ENCODE results near the gene HECW1. TPM values are rescaled to one million over a fixed set of nuclear protein-coding genes. Genes with fewer than 3 reads are reported as not detected.
A peak's percentile ranks its signal among the peaks of the same experiment; 100 is the strongest.

HECW1 gene
- total and polyA plus RNA-seq, 2 of the 13 experiments (the other 11 are each of a cell fraction or from before 2014, with no cell fraction given) = not detected

DNA sequence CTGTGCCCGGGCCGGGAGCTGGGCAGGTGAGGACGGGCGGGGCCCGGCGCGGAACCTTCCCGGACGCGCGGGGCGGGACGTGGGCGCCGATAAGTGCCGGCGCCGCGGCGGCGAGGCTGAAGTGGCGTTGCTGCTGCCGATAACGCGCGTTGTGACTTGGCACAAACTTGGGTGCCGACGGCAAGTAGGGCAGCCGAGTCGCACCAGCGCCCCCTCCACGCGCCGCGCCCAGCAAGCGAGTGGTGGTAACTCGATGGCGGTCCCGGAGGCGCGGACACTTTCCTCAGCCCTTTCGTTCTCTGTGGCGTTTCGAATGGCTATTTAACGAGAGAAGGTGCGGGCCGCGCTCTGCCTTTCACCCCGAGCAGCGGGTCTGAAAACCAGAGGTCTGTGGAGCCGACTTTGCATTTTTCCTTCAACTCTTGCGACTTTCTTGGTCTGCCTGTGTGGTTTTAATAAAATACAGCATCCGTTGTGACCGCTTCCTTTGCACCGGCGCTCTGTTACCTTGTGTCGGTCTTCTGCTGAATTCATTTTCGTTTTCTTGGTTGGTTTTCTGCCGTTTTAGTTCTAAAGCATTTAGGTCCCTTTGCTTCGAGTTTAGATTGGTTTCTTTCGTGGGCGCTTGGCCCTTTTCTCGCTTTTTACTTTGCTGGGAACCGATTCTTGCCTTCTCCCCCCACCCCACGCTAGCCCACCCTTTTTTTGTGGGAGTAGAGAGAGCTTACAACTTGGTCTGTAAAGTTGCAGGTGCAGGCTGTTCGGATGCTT is 471.2 kb downstream of the HECW1 start (continued):
- TF ChIP-seq, protein P1, sequence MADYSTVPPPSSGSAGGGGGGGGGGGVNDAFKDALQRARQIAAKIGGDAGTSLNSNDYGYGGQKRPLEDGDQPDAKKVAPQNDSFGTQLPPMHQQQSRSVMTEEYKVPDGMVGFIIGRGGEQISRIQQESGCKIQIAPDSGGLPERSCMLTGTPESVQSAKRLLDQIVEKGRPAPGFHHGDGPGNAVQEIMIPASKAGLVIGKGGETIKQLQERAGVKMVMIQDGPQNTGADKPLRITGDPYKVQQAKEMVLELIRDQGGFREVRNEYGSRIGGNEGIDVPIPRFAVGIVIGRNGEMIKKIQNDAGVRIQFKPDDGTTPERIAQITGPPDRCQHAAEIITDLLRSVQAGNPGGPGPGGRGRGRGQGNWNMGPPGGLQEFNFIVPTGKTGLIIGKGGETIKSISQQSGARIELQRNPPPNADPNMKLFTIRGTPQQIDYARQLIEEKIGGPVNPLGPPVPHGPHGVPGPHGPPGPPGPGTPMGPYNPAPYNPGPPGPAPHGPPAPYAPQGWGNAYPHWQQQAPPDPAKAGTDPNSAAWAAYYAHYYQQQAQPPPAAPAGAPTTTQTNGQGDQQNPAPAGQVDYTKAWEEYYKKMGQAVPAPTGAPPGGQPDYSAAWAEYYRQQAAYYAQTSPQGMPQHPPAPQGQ (CRISPR knock-in tag; IDR thresholded peaks at IDR 0.05; ENCODE audit: borderline replicate concordance) = no peak
- peak; percentile 58 for TF ChIP-seq RBFOX2 (IDR thresholded peaks at IDR 0.05; ENCODE audit: low read depth, low read length)
- TF ChIP-seq, protein P2, sequence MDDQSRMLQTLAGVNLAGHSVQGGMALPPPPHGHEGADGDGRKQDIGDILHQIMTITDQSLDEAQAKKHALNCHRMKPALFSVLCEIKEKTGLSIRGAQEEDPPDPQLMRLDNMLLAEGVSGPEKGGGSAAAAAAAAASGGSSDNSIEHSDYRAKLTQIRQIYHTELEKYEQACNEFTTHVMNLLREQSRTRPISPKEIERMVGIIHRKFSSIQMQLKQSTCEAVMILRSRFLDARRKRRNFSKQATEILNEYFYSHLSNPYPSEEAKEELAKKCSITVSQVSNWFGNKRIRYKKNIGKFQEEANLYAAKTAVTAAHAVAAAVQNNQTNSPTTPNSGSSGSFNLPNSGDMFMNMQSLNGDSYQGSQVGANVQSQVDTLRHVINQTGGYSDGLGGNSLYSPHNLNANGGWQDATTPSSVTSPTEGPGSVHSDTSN (CRISPR knock-in tag; IDR thresholded peaks at IDR 0.05; ENCODE audit: borderline replicate concordance) = no peak
- no peak for TF ChIP-seq SOX13 (IDR thresholded peaks at IDR 0.05)
- 0 out of 4 replicates have a peak, but pooled peaks of 1 of the 2 experiments have one; percentile 9 for TF ChIP-seq SOX13 (CRISPR knock-in tag; conservative IDR thresholded peaks at IDR 0.05 in 1 of 2, IDR thresholded peaks at IDR 0.05 in 1 of 2)
- TF ChIP-seq PHF8 (CRISPR knock-in tag; IDR thresholded peaks at IDR 0.05) = peak; percentile 57; the same call in 1 of the 2 replicates
- no peak for TF ChIP-seq CEBPG (CRISPR knock-in tag; IDR thresholded peaks at IDR 0.05)
- TF ChIP-seq ZNF329 (CRISPR knock-in tag; IDR thresholded peaks at IDR 0.05; ENCODE audit: low read depth) = peak; percentile 61; the same call in 1 of the 2 replicates
- TF ChIP-seq RNF2 (conservative IDR thresholded peaks at IDR 0.05; ENCODE audit: low read depth) = no peak
- TF ChIP-seq, protein P3, sequence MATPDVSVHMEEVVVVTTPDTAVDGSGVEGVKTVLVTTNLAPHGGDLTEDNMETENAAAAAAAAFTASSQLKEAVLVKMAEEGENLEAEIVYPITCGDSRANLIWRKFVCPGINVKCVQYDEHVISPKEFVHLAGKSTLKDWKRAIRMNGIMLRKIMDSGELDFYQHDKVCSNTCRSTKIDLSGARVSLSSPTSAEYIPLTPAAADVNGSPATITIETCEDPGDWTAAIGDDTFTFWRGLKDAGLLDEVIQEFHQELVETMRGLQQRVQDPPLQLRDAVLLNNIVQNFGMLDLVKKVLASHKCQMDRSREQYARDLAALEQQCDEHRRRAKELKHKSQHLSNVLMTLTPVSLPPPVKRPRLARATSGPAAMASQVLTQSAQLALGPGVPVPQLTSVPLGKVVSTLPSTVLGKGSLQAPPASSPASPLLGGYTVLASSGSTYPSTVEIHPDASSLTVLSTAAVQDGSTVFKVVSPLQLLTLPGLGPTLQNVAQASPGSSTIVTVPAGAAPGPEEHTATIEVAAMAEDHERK (CRISPR knock-in tag; IDR thresholded peaks at IDR 0.05; ENCODE audit: low read depth) = no peak
- TF ChIP-seq ZNF800 (CRISPR knock-in tag; IDR thresholded peaks at IDR 0.05) = peak; percentile 69; the same call in 1 of the 2 replicates
- TF ChIP-seq FOSL1 (CRISPR knock-in tag; IDR thresholded peaks at IDR 0.05; ENCODE audit: borderline replicate concordance) = no peak
- TF ChIP-seq RORA (CRISPR knock-in tag; IDR thresholded peaks at IDR 0.05) = no peak
- TF ChIP-seq, protein P4, sequence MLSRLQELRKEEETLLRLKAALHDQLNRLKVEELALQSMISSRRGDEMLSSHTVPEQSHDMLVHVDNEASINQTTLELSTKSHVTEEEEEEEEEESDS (CRISPR knock-in tag; IDR thresholded peaks at IDR 0.05; ENCODE audit: borderline replicate concordance) = no peak

Data from HepG2 (cell line).